PC-3 (cell line): ENCODE results near the gene OR56A5. TPM values are rescaled to one million over a fixed set of nuclear protein-coding genes. Genes with fewer than 3 reads are reported as not detected.

ENCODE experiments used
- ATAC-seq: fragments of 200-7000 bp; cut with Tn5 transposase; 2 replicates; pipeline ENCODE4 v1.9.1; 2020; ENCODE audit warnings: mild to moderate bottlenecking, moderate library complexity
- BruUV-seq: library from RNA; stranded (reverse); fragments of 400-500 nt; replicated peaks from 2 replicates; lab custom pipeline; 2021; lab: Mats Ljungman, UMichigan
- CTCF ChIA-PET: fragments of 300-600 bp; sonication (Branson Sonifier 250); formaldehyde crosslinking; loops from one replicate; lab custom pipeline; 2022; ENCODE audit warnings: antibody characterized with exemption; lab: Charles Lee
- POLR2A ChIA-PET: fragments of 300-600 bp; sonication (Branson Sonifier 250); formaldehyde crosslinking; loops from one replicate; lab custom pipeline; 2022; ENCODE audit warnings: antibody characterized with exemption; ENCODE audit not compliant: unreplicated experiment; lab: Charles Lee
- DNase-seq: peaks from one replicate; pipeline ENCODE4 v3.0.0-alpha.2; 2015
- H2AFZ ChIP-seq: fragments of 300-600 bp; sonication (generic); 2 replicates; pipeline ENCODE4 v1.6.0; 2016; ENCODE audit warnings: antibody characterized with exemption, low read length
- H3F3A ChIP-seq: fragments of 300-600 bp; sonication (generic); one replicate; pipeline ENCODE4 v1.6.0; 2017; ENCODE audit warnings: antibody characterized with exemption, low read length, control low read depth, mild to moderate bottlenecking; ENCODE audit not compliant: unreplicated experiment
- H3K27ac ChIP-seq: fragments of 300-600 bp; sonication (generic); 2 replicates; pipeline ENCODE4 v1.5.1; 2016; ENCODE audit warnings: mild to moderate bottlenecking, low read length
- H3K27me3 ChIP-seq: fragments of 300-600 bp; sonication (generic); 2 replicates; pipeline ENCODE4 v1.6.1; 2016; ENCODE audit warnings: low read length, mixed read lengths
- H3K36me3 ChIP-seq: fragments of 300-600 bp; sonication (generic); 2 replicates; pipeline ENCODE4 v1.6.1; 2016; ENCODE audit warnings: low read depth, mixed run types, low read length, mixed read lengths
- H3K4me1 ChIP-seq: fragments of 300-600 bp; sonication (generic); 2 replicates; pipeline ENCODE4 v1.5.1; 2016; ENCODE audit warnings: low read length; ENCODE audit not compliant: insufficient read depth
- H3K4me2 ChIP-seq: fragments of 300-600 bp; sonication (generic); 2 replicates; pipeline ENCODE4 v1.6.0; 2016; ENCODE audit warnings: low read length
- H3K4me3 ChIP-seq: fragments of 300-600 bp; sonication (generic); 2 replicates; pipeline ENCODE4 v1.5.1; 2016; ENCODE audit warnings: mild to moderate bottlenecking, low read length, mixed read lengths
- H3K79me2 ChIP-seq: fragments of 300-600 bp; sonication (generic); 2 replicates; pipeline ENCODE4 v1.6.1; 2017; ENCODE audit warnings: low read length, mixed read lengths
- H3K9ac ChIP-seq: fragments of 300-600 bp; sonication (generic); 2 replicates; pipeline ENCODE4 v1.6.0; 2016; ENCODE audit warnings: mild to moderate bottlenecking, low read length
- H3K9me2 ChIP-seq: fragments of 300-600 bp; sonication (generic); replicated peaks from 2 replicates; pipeline ENCODE4 v1.6.1; 2016; ENCODE audit warnings: mixed run types, low read length, mixed read lengths
- H3K9me3 ChIP-seq: fragments of 300-600 bp; sonication (generic); 2 replicates; pipeline ENCODE4 v1.6.1; 2016; ENCODE audit warnings: low read length, mixed read lengths
- H4K20me1 ChIP-seq: fragments of 300-600 bp; sonication (generic); 2 replicates; pipeline ENCODE4 v1.6.1; 2016; ENCODE audit warnings: low read length, mixed read lengths
- EZH2 ChIP-seq: fragments of 300-600 bp; sonication (generic); IDR thresholded peaks from one replicate; pipeline ENCODE4 v1.6.1; 2017; ENCODE audit warnings: antibody characterized with exemption, mild to moderate bottlenecking, low read length; ENCODE audit not compliant: unreplicated experiment
- EZH2phosphoT487 ChIP-seq: fragments of 300-600 bp; sonication (generic); IDR thresholded peaks from 2 replicates; pipeline ENCODE4 v1.6.1; 2018; ENCODE audit warnings: mild to moderate bottlenecking, antibody characterized with exemption, low read length, borderline replicate concordance
- intact Hi-C: fragments of 100-400 bp; cut with micrococcal nuclease; formaldehyde crosslinking; loops from 2 replicates; pipeline ENCODE4 v1.9.0; 2023
- total RNA-seq: library from RNA; depleted of rRNA; stranded (reverse); fragments of >200 nt; gene quantifications from 2 replicates; pipeline ENCODE4 v1.2.3, GENCODE V29; 2014
- TF ChIP-seq, protein P1 (sequence below): fragments of 300-600 bp; sonication (generic); conservative IDR thresholded peaks from 2 replicates; pipeline ENCODE4 v1.5.1; 2017; ENCODE audit warnings: antibody characterized with exemption, low read depth, mild to moderate bottlenecking, low read length

OR56A5 gene
- total RNA-seq, 1 experiment from 2014 or later, result not detected

DNA sequence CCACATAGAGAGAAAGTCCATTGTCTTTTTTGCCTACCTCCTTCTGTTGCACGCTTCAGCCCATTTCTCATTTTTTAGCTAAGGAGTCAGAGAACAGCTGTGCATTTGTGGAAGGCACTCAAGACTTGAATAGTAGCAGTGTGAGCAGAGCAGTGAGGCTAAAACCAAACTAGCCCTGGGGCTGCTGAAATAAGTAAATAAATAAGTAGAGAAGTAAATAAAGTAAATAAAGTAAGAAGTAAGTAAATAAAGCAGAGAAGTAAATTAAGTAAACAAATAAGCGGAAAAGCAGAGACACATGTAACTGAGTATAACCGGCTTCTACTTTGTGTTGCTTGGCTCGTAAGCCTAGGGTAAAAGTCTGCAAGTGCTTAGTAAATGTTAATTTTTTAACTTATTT, 20.9 kb upstream of the OR56A5 start:
- TF ChIP-seq EZH2, result no peak
- TF ChIP-seq, protein P1, sequence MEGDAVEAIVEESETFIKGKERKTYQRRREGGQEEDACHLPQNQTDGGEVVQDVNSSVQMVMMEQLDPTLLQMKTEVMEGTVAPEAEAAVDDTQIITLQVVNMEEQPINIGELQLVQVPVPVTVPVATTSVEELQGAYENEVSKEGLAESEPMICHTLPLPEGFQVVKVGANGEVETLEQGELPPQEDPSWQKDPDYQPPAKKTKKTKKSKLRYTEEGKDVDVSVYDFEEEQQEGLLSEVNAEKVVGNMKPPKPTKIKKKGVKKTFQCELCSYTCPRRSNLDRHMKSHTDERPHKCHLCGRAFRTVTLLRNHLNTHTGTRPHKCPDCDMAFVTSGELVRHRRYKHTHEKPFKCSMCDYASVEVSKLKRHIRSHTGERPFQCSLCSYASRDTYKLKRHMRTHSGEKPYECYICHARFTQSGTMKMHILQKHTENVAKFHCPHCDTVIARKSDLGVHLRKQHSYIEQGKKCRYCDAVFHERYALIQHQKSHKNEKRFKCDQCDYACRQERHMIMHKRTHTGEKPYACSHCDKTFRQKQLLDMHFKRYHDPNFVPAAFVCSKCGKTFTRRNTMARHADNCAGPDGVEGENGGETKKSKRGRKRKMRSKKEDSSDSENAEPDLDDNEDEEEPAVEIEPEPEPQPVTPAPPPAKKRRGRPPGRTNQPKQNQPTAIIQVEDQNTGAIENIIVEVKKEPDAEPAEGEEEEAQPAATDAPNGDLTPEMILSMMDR, result no peak
- Histone ChIP-seq H2AFZ (no peak overlapping the region), H4K20me1 (no peaks in the 10 kb centered on the region), H3K79me2 (no peaks in the 10 kb centered on the region), H3F3A (no peaks in the 10 kb centered on the region), H3K27me3 (0 out of 2 replicates have a peak, but pooled peaks cover 3% of the 10 kb centered on the region), H3K4me1 (no peaks in the 10 kb centered on the region), H3K9ac (no peak overlapping the region), H3K4me3 (no peak overlapping the region), H3K9me3 (no peaks in the 10 kb centered on the region), H3K36me3 (no peaks in the 10 kb centered on the region), H3K27ac (no peak overlapping the region), H3K4me2 (no peak overlapping the region), H3K9me2 (no peaks in the 10 kb centered on the region)
- POLR2A ChIA-PET, result no interaction called here
- CTCF ChIA-PET, result no interaction called here
- DNase-seq, result no peak
- no peak for ATAC-seq
- intact Hi-C loops, result no loop called here
- no TSS peak for BruUV-seq

GRCh38 chr11:5986885-5987284, 18.6 kb upstream of the OR56A5 start, which contains the start of gene OR52L1:
Gene OR52L1, minus strand, starts transcription at chr11:5986985. Its CDS starts 55 bp downstream, at chr11:5986930.
- ATAC-seq (no peak), DNase-seq (no peak)
- ChIA-PET CTCF (no interaction called here), POLR2A (no interaction called here)
- no peaks in the 10 kb centered on the region for H4K20me1 ChIP-seq
- TF ChIP-seq, protein P1, result no peak
- no peak for TF ChIP-seq EZH2phosphoT487
- no peaks in the 10 kb centered on the region for H3K79me2 ChIP-seq
- BruUV-seq, result no TSS peak
- intact Hi-C loops, result no loop called here
- H3F3A ChIP-seq, result no peaks in the 10 kb centered on the region
- H3K4me1 ChIP-seq, result no peaks in the 10 kb centered on the region
- H3K9me3 ChIP-seq, result no peaks in the 10 kb centered on the region
- H3K27me3 ChIP-seq, result 0 out of 2 replicates have a peak, but pooled peaks cover 3% of the 10 kb centered on the region
- no peak within 1 kb of the TSS for H3K9ac ChIP-seq
- H3K36me3 ChIP-seq, result no peaks in the 10 kb centered on the region
- H3K27ac ChIP-seq, result no peak within 1 kb of the TSS
- no peak within 1 kb of the TSS for H2AFZ ChIP-seq
- no peak within 1 kb of the TSS for H3K4me2 ChIP-seq
- H3K4me3 ChIP-seq, result no peak within 1 kb of the TSS
- H3K9me2 ChIP-seq, result no peaks in the 10 kb centered on the region

DNA sequence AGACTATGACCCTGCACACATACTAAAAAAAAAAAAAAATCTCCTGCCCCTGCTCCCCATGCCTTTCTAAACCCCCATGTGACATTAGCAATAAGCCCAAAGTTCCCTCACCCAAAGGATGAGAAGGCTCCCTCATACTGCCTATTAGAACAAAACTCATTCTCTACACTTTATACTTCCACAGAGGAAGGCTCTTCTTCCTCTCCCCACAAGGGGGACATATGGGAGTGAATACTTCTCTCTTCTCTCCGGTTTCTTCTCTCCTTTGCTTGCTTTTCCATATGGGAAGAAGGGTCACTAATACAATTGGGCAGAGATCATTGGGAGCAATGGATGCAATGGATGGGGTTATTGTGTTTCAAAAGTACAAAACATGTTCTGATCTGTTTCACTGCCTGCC, 15.1 kb upstream of the OR56A5 start:
- Histone ChIP-seq H3K4me2 (no peak overlapping the region), H2AFZ (no peak overlapping the region), H3K36me3 (no peaks in the 10 kb centered on the region), H3K4me3 (no peak overlapping the region), H4K20me1 (no peaks in the 10 kb centered on the region), H3K27ac (no peak overlapping the region), H3K9ac (no peak overlapping the region), H3K9me3 (0 out of 2 replicates have a peak, but pooled peaks cover 4% of the 10 kb centered on the region), H3K4me1 (no peaks in the 10 kb centered on the region), H3K27me3 (0 out of 2 replicates have a peak, but pooled peaks cover 3% of the 10 kb centered on the region), H3K9me2 (no peaks in the 10 kb centered on the region), H3F3A (no peaks in the 10 kb centered on the region), H3K79me2 (no peaks in the 10 kb centered on the region)
- ChIA-PET POLR2A (no interaction called here), CTCF (no interaction called here)
- DNase-seq (no peak), ATAC-seq (no peak)
- intact Hi-C loops, result no loop called here
- no TSS peak for BruUV-seq
- no peak for TF ChIP-seq EZH2phosphoT487
